Activated CD4-positive, CD25-positive, alpha-beta regulatory T cell treated with anti-CD3 and anti-CD28 coated beads, Interleukin-2, amount 50 U/mL, for 72 hours (primary cell): ENCODE measurements around the gene ECT2.

Experiments
- DNase-seq: peaks from one replicate; pipeline ENCODE4 v3.0.0; 2021

ECT2 gene

DNA sequence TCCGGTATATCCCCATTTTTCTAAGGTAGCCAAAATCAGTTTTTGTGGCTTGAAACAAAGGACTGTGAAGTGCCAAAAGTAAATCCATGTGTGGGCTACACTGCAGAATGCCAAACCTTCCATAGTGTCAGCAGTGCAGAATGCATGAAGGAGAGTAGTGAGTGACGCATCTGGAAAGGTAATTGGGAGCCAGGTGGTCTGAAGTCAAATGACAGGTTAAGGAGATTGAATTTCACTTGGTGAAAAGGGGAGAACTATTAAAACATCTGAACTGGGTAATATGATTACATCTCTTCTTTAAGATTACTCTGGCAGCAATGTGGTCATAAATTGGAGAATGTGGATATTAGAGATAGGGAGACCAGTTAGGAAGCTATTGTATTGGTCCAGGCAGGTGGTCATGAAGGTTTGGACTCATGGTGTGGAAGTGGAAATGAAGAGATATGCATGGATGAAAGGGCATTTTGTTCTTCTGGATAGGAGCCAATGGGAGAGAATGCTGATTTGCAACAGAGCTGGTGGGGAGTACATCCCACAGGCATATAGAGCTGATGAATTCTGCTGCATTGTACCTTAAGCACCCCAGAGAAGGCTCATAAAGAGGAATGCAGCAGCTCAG is 118.2 kb downstream of the ECT2 start:
- no peak for DNase-seq

DNA sequence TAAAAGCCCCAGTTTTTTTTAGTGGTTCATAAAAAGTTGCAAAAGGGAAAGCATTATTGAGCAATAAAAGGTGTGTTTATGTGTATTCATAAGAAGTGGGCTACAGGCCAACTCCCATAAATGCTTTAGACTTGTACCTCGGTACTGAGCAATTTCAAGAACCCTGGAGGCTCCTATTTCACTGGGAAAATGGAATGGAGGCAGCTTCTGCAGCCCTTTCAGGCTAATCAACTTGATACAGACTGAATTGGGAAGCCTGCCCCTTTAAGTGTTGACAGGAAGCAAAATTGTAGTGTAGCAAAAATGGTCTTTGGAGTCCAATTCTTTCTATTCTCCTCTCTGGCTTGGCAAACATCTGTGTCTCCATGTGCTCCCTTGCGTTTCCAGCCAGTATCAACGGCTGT is 118.8 kb downstream of the ECT2 start:
- DNase-seq, result no peak

DNA sequence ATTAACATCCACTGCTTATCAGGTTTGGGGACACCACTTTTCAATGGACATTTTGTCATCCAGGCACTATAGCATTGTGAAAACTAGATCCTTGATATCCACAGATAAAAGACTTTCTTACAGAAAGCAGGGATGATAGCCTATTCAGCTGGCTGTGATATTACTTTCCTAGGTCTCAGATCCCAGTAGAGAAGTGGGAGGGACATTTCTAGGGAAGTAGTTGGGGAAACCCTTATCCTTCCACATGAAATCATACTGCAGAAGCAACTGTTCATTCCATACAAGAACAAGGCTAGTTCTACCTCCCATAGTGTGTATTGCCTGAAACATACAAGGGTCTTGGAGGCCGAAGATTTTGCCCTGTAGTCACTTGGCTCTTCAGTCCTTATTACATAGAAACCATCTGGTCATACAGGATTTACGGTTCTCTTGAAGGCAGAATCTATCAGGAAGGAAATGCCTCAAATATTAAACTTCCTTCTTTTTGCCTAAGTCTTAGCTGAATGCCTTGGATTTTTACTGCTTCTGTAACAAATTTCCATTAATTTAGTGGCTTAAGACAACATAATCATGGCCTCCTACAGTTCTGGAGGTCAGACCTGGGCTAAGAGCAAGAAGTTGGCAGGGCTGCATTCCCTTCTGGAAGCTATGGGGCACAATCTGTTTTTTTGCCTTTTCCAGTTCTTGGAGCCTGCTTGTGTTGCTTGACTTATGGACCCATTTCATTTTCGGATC is 119.4 kb downstream of the ECT2 start:
- no peak for DNase-seq
